ENCODE measurements around the gene FLVCR2.

GRCh38 chr14:75626863-75627262, 48.4 kb downstream of the FLVCR2 start:
- TF ChIP-seq, protein P1, sequence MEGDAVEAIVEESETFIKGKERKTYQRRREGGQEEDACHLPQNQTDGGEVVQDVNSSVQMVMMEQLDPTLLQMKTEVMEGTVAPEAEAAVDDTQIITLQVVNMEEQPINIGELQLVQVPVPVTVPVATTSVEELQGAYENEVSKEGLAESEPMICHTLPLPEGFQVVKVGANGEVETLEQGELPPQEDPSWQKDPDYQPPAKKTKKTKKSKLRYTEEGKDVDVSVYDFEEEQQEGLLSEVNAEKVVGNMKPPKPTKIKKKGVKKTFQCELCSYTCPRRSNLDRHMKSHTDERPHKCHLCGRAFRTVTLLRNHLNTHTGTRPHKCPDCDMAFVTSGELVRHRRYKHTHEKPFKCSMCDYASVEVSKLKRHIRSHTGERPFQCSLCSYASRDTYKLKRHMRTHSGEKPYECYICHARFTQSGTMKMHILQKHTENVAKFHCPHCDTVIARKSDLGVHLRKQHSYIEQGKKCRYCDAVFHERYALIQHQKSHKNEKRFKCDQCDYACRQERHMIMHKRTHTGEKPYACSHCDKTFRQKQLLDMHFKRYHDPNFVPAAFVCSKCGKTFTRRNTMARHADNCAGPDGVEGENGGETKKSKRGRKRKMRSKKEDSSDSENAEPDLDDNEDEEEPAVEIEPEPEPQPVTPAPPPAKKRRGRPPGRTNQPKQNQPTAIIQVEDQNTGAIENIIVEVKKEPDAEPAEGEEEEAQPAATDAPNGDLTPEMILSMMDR (IDR thresholded peaks at IDR 0.05), result no peak
- TF ChIP-seq REST (IDR thresholded peaks at IDR 0.05; ENCODE audit: low read depth, low read length) (no peak), EP300 (IDR thresholded peaks at IDR 0.05; ENCODE audit: borderline replicate concordance in 1 of 2, low read depth in 1 of 2, low read length in 1 of 2) (no peak), NRF1 (IDR thresholded peaks at IDR 0.05; ENCODE audit: low read depth, low read length) (no peak), MXI1 (IDR thresholded peaks at IDR 0.05; ENCODE audit: low read depth, low read length) (no peak), RAD21 (IDR thresholded peaks at IDR 0.05; ENCODE audit: low read length) (no peak), JUND (IDR thresholded peaks at IDR 0.05) (no peak), GABPA (IDR thresholded peaks at IDR 0.05; ENCODE audit: low read depth) (no peak), EZH2phosphoT487 (IDR thresholded peaks at IDR 0.05; ENCODE audit: borderline replicate concordance, low read depth) (no peak)
- TF ChIP-seq, protein P2, sequence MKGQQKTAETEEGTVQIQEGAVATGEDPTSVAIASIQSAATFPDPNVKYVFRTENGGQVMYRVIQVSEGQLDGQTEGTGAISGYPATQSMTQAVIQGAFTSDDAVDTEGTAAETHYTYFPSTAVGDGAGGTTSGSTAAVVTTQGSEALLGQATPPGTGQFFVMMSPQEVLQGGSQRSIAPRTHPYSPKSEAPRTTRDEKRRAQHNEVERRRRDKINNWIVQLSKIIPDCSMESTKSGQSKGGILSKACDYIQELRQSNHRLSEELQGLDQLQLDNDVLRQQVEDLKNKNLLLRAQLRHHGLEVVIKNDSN (IDR thresholded peaks at IDR 0.05; ENCODE audit: borderline replicate concordance, low read depth), result no peak

Measured in SK-N-SH (cell line).